ENCODE measurements around the gene C16orf92. TPM values are rescaled to one million over a fixed set of nuclear protein-coding genes. Genes with fewer than 3 reads are reported as not detected.

Gene C16orf92
- total RNA-seq, 1 experiment from 2014 or later = not detected

DNA sequence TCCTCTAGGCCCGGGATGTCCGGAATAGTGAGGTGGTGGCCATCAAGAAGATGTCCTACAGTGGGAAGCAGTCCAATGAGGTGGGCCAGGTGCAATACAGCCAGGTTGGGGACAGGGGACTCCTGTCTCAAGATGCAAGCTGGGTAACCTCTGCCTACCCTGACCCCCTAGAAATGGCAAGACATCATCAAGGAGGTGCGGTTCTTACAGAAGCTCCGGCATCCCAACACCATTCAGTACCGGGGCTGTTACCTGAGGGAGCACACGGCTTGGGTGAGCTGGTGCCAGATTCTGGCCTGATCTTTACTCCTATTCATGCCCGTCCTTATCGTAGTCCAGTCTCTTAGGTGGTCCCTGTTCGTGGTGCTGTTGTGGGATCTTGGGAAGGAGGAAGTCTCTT is 44.9 kb upstream of the C16orf92 start:
- TF ChIP-seq, protein P1, sequence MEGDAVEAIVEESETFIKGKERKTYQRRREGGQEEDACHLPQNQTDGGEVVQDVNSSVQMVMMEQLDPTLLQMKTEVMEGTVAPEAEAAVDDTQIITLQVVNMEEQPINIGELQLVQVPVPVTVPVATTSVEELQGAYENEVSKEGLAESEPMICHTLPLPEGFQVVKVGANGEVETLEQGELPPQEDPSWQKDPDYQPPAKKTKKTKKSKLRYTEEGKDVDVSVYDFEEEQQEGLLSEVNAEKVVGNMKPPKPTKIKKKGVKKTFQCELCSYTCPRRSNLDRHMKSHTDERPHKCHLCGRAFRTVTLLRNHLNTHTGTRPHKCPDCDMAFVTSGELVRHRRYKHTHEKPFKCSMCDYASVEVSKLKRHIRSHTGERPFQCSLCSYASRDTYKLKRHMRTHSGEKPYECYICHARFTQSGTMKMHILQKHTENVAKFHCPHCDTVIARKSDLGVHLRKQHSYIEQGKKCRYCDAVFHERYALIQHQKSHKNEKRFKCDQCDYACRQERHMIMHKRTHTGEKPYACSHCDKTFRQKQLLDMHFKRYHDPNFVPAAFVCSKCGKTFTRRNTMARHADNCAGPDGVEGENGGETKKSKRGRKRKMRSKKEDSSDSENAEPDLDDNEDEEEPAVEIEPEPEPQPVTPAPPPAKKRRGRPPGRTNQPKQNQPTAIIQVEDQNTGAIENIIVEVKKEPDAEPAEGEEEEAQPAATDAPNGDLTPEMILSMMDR (IDR thresholded peaks at IDR 0.05; ENCODE audit: unreplicated experiment) = no peak
- DNase-seq (ENCODE audit: unreplicated experiment) = no peak
- BruUV-seq (replicated peaks) = no TSS peak
- intact Hi-C loops (cut with micrococcal nuclease) = no loop called here
- Mint-ChIP-seq H3K4me1 (ENCODE audit: insufficient read depth, unreplicated experiment) (peaks cover 27% of the 10 kb centered on the region), H3K36me3 (ENCODE audit: insufficient read depth, unreplicated experiment) (peaks cover 57% of the 10 kb centered on the region), H3K9me3 (ENCODE audit: unreplicated experiment) (no peaks in the 10 kb centered on the region), H3K4me3 (ENCODE audit: unreplicated experiment) (no peak overlapping the region), H3K27ac (ENCODE audit: low read depth, unreplicated experiment) (no peak overlapping the region), H3K27me3 (ENCODE audit: insufficient read depth, unreplicated experiment) (no peaks in the 10 kb centered on the region)
- ChIA-PET POLR2A (interaction anchor here (2.2 kb wide), 1 partner anchor 52 kb away, joined by 7 read pairs; the partner anchor contains the start of gene KCTD13), CTCF (interaction anchor here (0.6 to 1.2 kb wide), 4 partner anchors 14 to 341 kb away, joined by 3 to 4 read pairs (median 4); no protein-coding TSS in a partner anchor)

DNA sequence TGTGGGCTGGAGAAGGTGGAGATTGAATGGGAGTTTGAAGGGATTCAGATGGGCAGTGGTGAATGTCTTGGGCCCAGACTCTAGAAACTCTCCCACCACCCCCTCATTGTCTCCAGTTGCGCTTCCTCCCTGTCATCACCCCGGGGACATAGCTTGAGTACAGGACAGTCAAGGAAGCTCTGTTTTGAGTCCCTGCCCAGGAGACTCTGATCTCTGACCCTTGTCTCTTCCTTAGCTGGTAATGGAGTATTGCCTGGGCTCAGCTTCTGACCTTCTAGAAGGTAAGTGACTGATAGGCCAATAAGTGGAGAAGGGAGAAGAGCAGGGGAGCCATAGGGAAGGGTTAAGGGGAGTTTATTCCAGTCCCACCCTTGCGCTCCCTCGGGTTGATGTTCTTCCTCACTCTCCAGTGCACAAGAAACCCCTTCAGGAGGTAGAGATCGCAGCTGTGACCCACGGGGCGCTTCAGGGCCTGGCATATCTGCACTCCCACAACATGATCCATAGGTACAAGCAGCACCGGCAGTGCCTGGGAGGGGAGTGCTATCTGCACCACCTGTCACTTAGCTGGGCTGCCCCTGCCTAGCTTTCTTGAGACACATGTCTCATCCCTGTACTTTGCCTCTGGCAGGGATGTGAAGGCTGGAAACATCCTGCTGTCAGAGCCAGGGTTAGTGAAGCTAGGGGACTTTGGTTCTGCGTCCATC is 44.3 kb upstream of the C16orf92 start:
- TF ChIP-seq, protein P1 (IDR thresholded peaks at IDR 0.05; ENCODE audit: unreplicated experiment) = no peak
- Mint-ChIP-seq H3K9me3 (ENCODE audit: unreplicated experiment) (no peaks in the 10 kb centered on the region), H3K4me1 (ENCODE audit: insufficient read depth, unreplicated experiment) (peaks cover 27% of the 10 kb centered on the region), H3K4me3 (ENCODE audit: unreplicated experiment) (no peak overlapping the region), H3K27me3 (ENCODE audit: insufficient read depth, unreplicated experiment) (no peaks in the 10 kb centered on the region), H3K36me3 (ENCODE audit: insufficient read depth, unreplicated experiment) (peaks cover 57% of the 10 kb centered on the region), H3K27ac (ENCODE audit: low read depth, unreplicated experiment) (no peak overlapping the region)
- ChIA-PET POLR2A (interaction anchor here (2.2 kb wide), 1 partner anchor 52 kb away, joined by 7 read pairs; the partner anchor contains the start of gene KCTD13), CTCF (interaction anchor here (0.5 to 1.2 kb wide), 5 partner anchors 34 to 341 kb away, joined by 3 to 4 read pairs (median 3); no protein-coding TSS in a partner anchor)
- DNase-seq (ENCODE audit: unreplicated experiment) = no peak
- no TSS peak for BruUV-seq (replicated peaks)
- intact Hi-C loops (cut with micrococcal nuclease) = no loop called here

DNA sequence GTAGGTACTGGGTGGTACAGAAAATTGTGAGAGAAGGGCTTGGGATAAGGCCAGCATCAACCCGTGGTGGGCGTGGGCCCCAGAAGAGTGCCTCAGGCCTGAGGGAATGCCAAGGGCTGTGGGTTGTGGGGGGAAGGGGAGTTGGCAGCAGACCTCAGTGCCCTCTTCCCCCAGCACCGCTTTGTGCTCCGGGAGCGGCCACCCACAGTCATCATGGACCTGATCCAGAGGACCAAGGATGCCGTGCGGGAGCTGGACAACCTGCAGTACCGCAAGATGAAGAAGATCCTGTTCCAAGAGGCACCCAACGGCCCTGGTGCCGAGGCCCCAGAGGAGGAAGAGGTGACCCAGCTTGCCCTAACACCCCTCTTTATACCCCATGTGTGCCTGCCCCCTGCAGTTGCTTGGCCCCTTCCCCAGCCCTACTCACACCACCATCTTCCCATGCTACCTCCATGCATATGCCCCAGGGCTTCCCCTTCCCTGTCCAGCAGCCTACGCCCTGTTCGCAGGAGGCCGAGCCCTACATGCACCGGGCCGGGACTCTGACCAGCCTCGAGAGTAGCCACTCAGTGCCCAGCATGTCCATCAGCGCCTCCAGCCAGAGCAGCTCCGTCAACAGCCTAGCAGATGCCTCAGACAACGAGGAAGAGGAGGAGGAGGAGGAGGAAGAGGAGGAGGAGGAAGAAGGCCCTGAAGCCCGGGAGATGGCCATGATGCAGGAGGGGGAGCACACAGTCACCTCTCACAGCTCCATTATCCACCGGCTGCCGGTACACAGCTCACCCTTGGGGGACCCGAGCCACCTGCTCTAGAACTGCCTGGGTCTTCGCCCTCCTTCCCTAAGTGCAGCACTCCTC is 40.2 kb upstream of the C16orf92 start:
- ChIA-PET POLR2A (interaction anchor here (1.0 to 1.2 kb wide), 2 partner anchors 8 to 22 kb away, joined by 3 to 4 read pairs; no protein-coding TSS in a partner anchor), CTCF (interaction anchor here (0.5 to 1.1 kb wide), 3 partner anchors 10 to 175 kb away, joined by 3 read pairs; no protein-coding TSS in a partner anchor)
- H3K36me3 Mint-ChIP-seq (ENCODE audit: insufficient read depth, unreplicated experiment) = peaks cover 80% of the 10 kb centered on the region
- H3K27me3 Mint-ChIP-seq (ENCODE audit: insufficient read depth, unreplicated experiment) = no peaks in the 10 kb centered on the region
- H3K4me1 Mint-ChIP-seq (ENCODE audit: insufficient read depth, unreplicated experiment) = no peaks in the 10 kb centered on the region
- H3K4me3 Mint-ChIP-seq (ENCODE audit: unreplicated experiment) = no peak overlapping the region
- BruUV-seq (replicated peaks) = no TSS peak
- TF ChIP-seq, protein P1 (IDR thresholded peaks at IDR 0.05; ENCODE audit: unreplicated experiment) = no peak
- no peak for DNase-seq (ENCODE audit: unreplicated experiment)
- peak overlapping the region; percentile 19 for H3K27ac Mint-ChIP-seq (ENCODE audit: low read depth, unreplicated experiment)
- intact Hi-C loops (cut with micrococcal nuclease) = no loop called here
- no peaks in the 10 kb centered on the region for H3K9me3 Mint-ChIP-seq (ENCODE audit: unreplicated experiment)
